Measurements from ENCODE around the gene MOV10L1. TPM values are rescaled to one million over a fixed set of nuclear protein-coding genes. Genes with fewer than 3 reads are reported as not detected.

MOV10L1 gene
- total RNA-seq, 4 donors from 2014 or later: 0.68 to 0.80 TPM; not detected in 2

GRCh38 chr22:50080077-50080465, 9.7 kb upstream of the MOV10L1 start:
- Histone ChIP-seq H3K9me3 (no peaks in the 10 kb centered on the region), H3K27ac (no peak overlapping the region), H3K4me3 (no peak overlapping the region), H3K27me3 (peaks cover 22% of the 10 kb centered on the region), H3K4me1 (peaks cover 13% of the 10 kb centered on the region), H3K36me3 (no peaks in the 10 kb centered on the region)
- 85% methylated on average over 13 of the region's 13 CpGs for WGBS
- DNase-seq (ENCODE audit: low spot score in 2 of 2): no peak
- no peak for TF ChIP-seq POLR2AphosphoS5 (IDR thresholded peaks at IDR 0.05)
- TF ChIP-seq POLR2A (IDR thresholded peaks at IDR 0.05): no peak
- TF ChIP-seq EP300 (IDR thresholded peaks at IDR 0.05): no peak
- no peak for TF ChIP-seq CTCF (IDR thresholded peaks at IDR 0.05)

GRCh38 chr22:50081426-50082196, 8.2 kb upstream of the MOV10L1 start:
- no peak for DNase-seq (ENCODE audit: low spot score in 2 of 2)
- Histone ChIP-seq H3K27ac (no peak overlapping the region), H3K36me3 (no peaks in the 10 kb centered on the region), H3K27me3 (peaks cover 22% of the 10 kb centered on the region), H3K9me3 (no peaks in the 10 kb centered on the region), H3K4me3 (no peak overlapping the region), H3K4me1 (peaks cover 16% of the 10 kb centered on the region)
- WGBS: 83% methylated on average over 22 of the region's 27 CpGs
- no peak for TF ChIP-seq CTCF (IDR thresholded peaks at IDR 0.05)
- no peak for TF ChIP-seq POLR2A (IDR thresholded peaks at IDR 0.05)
- TF ChIP-seq POLR2AphosphoS5 (IDR thresholded peaks at IDR 0.05): no peak
- TF ChIP-seq EP300 (IDR thresholded peaks at IDR 0.05): no peak

- no peak for TF ChIP-seq EP300 (IDR thresholded peaks at IDR 0.05)
- no peak for TF ChIP-seq POLR2AphosphoS5 (IDR thresholded peaks at IDR 0.05)
- no peak for TF ChIP-seq POLR2A (IDR thresholded peaks at IDR 0.05)
- TF ChIP-seq CTCF (IDR thresholded peaks at IDR 0.05): no peak
- H3K4me1 ChIP-seq: peaks cover 16% of the 10 kb centered on the region
- H3K36me3 ChIP-seq: no peaks in the 10 kb centered on the region
- no peak overlapping the region for H3K4me3 ChIP-seq
- DNase-seq (ENCODE audit: low spot score in 2 of 2): no peak
- no peak overlapping the region for H3K27ac ChIP-seq
- peaks cover 23% of the 10 kb centered on the region for H3K27me3 ChIP-seq
- WGBS: 71% methylated on average over 14 of the region's 18 CpGs
- no peaks in the 10 kb centered on the region for H3K9me3 ChIP-seq
Observed at GRCh38 chr22:50082197-50082715, 7.5 kb upstream of the MOV10L1 start.

- Histone ChIP-seq H3K4me1 (peaks cover 16% of the 10 kb centered on the region), H3K27ac (no peak overlapping the region), H3K9me3 (no peaks in the 10 kb centered on the region), H3K4me3 (peak overlapping the region; percentile 14), H3K27me3 (peaks cover 31% of the 10 kb centered on the region), H3K36me3 (no peaks in the 10 kb centered on the region)
- WGBS: 32% methylated on average over 21 of the region's 21 CpGs
- TF ChIP-seq EP300 (IDR thresholded peaks at IDR 0.05) (no peak), CTCF (IDR thresholded peaks at IDR 0.05) (no peak), POLR2AphosphoS5 (IDR thresholded peaks at IDR 0.05) (no peak), POLR2A (IDR thresholded peaks at IDR 0.05) (no peak)
- no peak for DNase-seq (ENCODE audit: low spot score in 2 of 2)
Observed at GRCh38 chr22:50082961-50083461, 6.8 kb upstream of the MOV10L1 start.

GRCh38 chr22:50083462-50084079, 6.2 kb upstream of the MOV10L1 start:
- Histone ChIP-seq H3K36me3 (no peaks in the 10 kb centered on the region), H3K9me3 (no peaks in the 10 kb centered on the region), H3K27ac (no peak overlapping the region), H3K4me3 (peak overlapping the region; percentile 14), H3K27me3 (peaks cover 33% of the 10 kb centered on the region), H3K4me1 (peaks cover 16% of the 10 kb centered on the region)
- no peak for DNase-seq (ENCODE audit: low spot score in 2 of 2)
- TF ChIP-seq POLR2AphosphoS5 (IDR thresholded peaks at IDR 0.05): no peak
- TF ChIP-seq CTCF (IDR thresholded peaks at IDR 0.05): no peak
- TF ChIP-seq POLR2A (IDR thresholded peaks at IDR 0.05): no peak
- TF ChIP-seq EP300 (IDR thresholded peaks at IDR 0.05): no peak
- WGBS: 43% methylated on average over 10 of the region's 18 CpGs

All from suprapubic skin (tissue), 4 donors.